DLD1 (cell line): ENCODE measurements around the gene DDX31.

Source experiments
- in situ Hi-C: cut with HindIII; loops from 2 replicates; pipeline ENCODE4 v1.10.0; 2017; ENCODE audit warnings: low sequenced_read_pairs

Gene DDX31

DNA sequence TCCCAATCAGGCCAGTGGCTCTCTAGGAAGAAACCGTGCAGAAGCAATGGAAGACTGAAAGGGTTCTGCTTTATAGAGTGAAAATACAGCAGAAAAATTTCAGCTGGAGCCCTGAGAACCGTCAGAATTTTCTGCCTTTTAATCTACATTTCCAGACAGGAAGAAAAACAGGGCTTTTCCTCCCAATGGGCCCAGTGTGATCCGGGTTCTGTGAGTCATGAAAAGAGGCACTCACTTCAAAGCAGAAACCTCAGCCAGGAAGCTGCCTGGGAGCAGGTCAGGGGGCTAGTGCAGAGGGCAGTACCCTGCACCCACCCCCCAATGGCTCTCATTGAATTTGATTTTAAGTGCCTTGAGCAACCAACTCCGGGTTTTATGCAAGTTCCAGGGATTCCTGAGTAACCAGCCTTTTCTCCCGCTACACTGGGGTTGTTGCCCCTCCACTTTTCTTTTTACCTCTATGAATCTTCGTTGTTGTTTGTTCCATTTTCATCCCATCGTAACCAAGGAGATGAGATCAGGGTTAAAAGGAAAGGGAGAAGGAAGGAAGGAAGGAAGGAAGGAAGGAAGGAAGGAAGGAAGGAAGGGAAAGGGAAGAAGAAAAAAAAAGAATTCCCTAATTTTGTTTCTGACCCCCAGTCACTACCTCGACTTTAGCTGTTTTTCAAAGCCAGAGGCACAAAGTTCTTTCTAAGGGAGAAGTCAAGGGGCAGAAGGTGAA is 86.0 kb downstream of the DDX31 start:
- in situ Hi-C loops: no loop called here

DNA sequence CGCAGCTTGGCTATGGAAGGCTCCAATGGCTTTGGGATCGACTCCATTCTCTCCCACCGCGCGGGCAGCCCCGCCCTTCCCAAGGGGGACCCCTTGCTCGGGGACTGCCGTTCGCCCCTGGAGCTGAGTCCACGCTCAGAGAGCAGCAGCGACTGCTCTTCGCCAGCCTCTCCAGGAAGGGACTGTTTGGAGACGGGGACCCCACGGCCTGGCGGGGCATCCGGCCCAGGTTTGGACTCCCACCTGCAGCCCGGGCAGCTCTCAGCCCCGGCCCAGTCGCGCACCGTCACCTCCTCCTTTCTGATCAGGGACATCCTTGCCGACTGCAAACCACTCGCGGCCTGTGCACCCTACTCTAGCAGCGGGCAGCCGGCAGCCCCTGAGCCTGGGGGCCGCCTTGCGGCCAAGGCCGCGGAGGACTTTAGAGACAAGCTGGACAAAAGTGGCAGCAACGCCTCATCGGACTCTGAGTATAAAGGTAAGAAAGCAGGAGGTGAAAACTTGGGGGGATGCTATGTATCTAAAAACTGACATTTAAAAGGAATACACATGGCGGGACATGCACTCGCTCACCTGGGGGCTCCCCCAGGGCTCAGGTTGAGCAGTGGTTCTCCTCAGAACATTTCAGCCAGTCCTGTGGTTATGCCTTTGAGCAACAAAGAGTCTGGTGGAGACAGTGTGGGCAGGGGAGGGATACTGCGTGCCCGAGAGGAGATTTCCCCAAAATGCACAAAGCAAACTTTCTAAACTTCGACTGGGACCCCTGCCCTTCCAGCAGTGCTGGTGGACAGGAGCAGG is 86.8 kb downstream of the DDX31 start:
- in situ Hi-C loops: no loop called here

DNA sequence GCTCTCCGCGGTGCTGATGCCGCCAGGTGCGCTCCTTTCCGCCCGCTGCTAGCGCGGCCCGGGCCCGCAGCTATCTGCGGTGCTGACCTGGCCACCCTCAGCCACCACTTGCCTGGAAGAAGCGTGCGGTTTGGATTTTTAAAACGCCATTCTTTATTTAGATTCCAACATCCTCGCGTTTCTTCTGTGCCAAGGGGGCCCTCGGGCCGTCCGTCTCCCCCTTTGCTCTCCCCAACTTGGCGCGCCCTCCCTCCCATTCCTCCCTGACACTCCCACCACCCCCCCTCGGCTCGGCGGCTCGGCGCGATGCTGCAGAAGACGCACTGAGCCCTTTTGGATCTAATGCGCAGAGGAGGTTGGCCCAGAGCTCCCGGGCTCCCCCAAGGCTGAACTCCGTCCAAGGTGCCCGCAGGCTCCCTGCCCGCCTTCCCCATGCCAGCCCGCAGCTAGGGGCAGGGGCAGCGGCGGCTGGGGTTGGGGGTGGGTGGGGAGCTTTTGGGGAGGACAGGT is 87.5 kb downstream of the DDX31 start, which contains the start of gene BARHL1:
Gene BARHL1 (plus strand): TSS at position 331 of the 510 bp plus-strand sequence. CDS start 192 bp downstream, outside the sequence.
- in situ Hi-C loops: no loop called here

DNA sequence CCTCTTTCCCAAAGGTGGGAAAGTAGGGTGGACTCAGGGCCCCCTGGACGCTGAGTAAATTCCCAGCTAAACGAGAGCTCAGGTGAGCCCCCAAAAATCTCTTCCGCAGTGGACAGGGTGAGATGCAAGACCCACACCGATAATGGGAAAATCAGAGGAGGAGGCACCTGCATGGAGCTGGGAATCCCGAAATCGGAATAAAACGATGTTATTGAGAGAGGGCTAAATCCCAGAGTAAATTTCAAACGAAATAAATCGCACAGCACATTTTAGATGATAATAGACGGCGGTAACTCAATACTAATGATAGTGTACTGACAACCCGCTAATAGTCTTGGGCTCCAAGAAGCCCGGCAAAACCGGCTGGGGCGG is 90.4 kb downstream of the DDX31 start:
- in situ Hi-C loops: no loop called here

DNA sequence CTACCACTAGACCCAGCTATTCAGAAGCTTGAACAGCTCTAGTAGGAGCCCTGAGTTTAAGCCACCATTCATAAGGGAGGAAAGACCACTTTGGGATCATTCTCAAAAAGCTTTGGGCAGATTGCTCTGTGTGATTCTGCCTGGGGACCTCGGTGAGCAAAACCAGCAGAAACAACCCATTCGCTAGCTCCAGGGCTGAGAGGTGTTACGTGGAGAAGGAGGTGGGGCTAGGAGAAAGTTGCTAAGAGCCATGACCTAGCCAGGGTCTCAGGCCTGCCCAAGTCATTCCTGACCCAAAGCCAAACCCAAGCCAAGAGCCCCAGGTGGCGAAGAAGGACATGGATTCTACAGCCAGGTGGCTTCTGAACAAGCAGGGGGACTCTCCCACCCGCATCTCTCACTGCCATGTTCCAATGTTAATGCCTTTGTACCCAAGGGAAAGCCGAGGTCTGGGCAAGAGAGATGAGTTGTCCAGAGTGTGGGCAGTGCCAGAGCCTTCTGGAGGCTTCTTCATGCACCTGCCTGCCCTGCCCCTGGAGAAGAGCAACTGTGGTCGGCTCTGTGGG is 91.3 kb downstream of the DDX31 start:
- in situ Hi-C loops: no loop called here

DNA sequence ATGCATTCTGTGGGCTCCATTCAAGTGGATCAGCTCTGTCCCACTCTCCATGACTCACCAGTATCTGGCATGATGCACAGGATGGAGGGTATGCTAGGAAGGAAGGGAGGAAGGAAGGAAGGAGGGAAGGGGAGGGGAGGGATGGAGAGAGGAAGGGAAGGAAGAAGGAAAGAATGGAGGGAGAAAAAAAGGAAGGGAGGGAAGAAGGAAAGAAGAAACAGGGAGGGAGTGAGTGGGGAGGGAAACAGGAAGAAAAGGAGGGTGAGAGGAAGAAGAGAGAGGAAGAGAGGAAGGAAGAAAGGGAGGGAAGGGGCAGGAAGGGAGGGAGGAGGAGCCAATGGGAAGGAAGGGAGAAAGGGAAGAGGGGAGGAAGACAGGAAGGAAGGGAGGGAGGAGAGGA is 92.7 kb downstream of the DDX31 start:
- in situ Hi-C loops: no loop called here

DNA sequence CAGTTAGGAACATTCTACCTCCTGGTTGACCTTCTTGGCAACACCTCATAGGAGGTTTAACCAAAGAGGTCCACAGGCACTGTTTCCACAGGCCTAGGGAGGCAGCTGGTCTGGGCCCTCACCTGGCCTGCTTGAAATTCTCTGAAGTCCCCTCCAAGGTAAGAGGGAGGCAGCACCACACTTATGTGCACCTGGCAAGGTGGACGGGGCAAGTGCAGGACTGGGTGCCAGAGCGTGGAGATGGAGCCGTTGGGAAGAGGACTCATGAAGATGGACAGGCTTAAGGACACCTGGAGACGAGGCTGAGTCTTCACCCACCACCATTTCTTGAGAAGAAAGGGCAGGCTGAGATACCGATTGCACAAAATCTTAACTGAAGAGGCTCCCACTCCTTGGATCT is 94.0 kb downstream of the DDX31 start:
- in situ Hi-C loops: no loop called here

DNA sequence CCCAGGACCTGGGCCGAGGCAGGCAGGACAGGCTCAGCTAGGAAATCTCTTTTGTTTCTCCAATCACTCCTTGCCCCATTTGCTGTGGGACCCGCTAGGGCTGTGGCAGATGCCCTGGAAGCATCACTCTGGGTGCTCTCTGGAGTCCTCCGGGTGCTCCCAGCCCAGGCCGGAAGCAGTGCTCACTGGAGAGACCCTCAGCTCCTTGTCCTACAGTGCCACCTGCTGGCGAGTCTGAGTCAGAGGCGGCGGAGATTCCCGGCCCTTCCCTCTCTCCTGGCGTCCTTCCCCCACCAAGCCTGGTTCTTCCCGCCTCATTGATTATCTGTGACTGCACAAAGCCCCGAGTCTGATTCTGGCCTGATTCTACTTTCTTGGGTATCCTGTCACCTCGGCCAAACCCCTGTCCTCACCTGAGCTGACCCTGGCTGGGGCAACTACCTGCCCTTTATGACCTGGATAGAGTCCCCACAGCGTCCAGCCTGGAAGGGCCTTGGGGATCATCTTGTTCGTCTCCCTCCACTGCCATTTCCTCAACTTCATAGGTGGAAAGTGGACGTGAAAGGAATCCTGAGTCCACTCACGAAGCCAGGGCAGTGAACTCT is 94.7 kb downstream of the DDX31 start:
- in situ Hi-C loops: no loop called here

DNA sequence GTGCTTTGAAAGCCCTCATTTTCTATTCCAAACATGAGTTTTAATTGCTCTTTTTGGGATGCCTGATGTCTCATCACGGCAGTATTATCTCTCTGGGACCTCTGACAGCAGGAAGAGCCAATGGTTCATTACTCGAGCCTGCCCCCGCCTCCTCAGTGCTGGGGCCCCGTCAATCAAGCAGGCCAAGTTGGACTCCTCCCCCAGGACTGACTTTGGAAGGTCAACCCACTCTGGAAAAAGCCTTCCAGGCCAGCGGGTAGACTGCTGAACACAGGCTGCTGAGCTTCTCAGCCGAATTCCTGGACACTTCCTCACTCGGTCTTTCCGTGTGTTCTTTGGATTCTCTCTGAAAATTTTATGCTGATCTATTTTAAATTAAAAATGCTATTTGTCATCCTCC is 96.9 kb downstream of the DDX31 start:
- in situ Hi-C loops: loop anchor here (25.0 kb wide), 1 partner anchor 161 kb away; the partner anchor contains the start of genes CFAP77 and TTF1

DNA sequence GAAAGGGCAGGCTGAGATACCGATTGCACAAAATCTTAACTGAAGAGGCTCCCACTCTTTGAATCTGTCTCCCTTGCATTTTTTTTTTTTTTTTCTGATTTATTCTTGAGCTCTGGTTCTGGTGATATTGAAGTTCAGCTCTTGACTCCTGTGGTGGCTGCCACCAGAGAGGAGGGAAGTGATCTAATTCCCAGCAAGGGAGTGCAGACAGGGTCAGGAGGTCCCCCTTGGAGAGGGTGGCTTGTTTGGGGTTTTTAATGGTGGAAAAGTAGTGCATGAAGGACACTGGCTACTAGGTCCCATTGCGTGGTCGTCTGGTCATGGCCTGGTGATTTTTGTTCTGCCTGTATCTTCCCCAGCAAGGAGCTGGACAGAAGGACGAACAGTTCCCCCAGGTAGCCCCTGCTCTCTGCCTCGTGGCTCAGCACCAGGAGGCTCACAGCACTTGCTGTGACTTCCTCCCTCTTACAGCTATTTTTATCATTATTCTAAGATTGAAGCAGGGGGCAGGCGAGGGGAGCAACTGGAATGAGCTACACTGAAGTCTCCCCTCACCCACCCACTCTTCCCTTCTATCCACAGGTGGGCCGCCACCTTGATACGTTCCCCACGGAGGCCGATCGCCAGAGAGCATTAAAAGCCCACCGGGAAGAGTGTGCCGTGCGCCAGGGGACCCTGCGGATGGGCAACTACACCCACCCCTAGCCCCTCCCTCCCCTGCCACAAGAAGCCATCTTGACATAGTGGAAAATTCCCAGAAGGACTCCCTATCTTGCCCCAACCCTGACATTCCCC is 97.8 kb downstream of the DDX31 start:
- in situ Hi-C loops: loop anchor here (25.0 kb wide), 1 partner anchor 160 kb away; the partner anchor contains the start of genes CFAP77 and TTF1

DNA sequence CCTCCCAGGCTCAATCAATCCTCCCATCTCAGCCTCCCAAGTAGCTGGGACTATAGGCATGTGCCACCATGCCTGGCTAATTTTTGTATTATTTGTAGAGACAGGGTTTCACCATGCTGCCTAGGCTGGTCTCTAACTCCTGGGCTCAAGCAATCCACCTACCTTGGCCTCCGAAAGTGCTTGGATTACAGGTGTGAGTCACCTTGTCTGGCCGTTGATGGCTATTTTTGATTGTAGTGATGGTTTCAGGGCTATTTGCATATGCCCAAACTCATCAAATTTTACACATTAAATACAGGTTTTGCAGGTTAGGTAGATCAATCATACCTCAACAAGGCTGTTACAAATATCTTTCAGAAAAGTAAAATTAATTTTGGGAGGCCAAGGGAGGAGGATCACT is 101.0 kb downstream of the DDX31 start:
- in situ Hi-C loops: loop anchor here (25.0 kb wide), 1 partner anchor 156 kb away; the partner anchor contains the start of genes CFAP77 and TTF1

DNA sequence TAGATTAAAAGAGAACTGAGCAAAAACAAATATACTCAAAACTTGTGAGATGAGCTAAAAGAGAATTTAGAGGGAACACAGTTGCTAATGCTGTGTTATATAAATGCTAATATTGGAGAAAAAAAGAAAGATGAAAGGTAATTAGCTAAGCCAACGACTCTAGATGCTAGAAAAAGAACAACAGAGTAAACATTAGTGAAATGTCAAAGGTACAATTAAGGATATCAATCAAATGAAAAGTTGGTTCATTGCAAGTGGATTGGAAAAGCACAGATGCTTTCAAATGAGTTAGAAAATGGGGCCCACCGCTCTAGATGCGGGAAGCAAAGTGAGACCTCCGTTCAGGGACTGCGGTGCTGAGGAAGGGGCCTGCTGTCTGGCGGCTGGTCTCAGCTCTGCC is 105.3 kb downstream of the DDX31 start:
- in situ Hi-C loops: loop anchor here (25.0 kb wide), 1 partner anchor 152 kb away; the partner anchor contains the start of genes CFAP77 and TTF1

DNA sequence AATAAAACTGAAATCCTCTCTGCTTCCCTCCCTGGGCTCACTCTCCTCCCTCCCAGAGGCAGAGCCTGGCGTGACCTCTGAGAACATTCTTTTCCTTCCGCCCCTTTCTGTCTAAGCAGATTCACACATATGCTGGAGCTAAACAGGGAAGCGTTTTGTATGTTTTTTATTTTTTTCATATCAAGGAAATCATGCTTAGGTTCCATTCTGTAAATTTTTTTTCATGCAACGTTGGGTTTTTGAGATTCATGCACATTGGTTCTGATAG is 107.5 kb downstream of the DDX31 start:
- in situ Hi-C loops: loop anchor here (25.0 kb wide), 1 partner anchor 150 kb away; the partner anchor contains the start of genes CFAP77 and TTF1

DNA sequence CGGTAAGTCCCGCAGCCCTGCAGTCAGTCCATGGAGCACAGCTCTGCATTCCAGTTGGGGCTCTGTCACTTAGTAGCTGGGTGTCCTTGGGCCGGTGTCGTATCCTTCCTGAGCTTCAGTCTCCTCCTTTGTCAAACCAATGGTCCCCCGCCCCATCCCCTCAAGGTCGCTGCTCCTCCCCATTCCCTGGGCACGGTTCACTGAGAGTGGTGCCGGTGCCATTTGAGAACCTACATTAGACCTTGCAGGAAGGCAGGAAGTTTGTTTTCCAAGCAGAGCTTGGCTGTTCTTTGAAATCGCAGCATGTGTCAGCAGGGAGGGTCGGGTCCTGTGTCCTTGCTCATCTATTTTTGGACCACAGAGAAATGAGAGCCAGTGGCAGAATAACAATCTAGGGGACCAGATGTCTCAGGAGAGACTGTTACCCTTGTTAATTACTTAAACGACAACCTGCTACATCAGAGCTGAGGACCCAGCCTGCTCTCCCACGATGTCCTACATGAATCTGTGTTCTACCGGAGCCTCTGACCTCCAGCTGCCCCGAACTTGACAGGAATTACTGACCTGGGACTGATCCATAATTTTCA is 109.1 kb downstream of the DDX31 start:
- in situ Hi-C loops: loop anchor here (25.0 kb wide), 1 partner anchor 148 kb away; the partner anchor contains the start of genes CFAP77 and TTF1

DNA sequence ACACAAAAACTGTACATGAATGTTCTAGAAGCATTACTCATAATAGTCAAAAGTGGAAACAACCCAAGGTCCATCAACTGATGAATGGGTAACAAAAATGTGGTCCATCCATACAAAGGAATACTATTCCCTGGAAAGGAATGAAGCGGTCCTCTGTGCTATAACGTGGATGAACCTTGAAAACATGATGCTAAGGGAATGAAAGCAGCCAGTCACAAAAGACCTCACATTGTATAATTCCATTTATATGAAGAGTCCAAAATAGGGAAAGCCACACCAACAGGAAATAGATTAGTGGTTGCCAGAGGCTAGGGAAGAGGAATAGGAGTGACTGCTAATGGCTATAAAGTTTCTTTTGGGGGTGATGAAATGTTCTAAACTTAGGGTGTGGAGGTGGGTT is 110.1 kb downstream of the DDX31 start:
- in situ Hi-C loops: loop anchor here (25.0 kb wide), 1 partner anchor 147 kb away; the partner anchor contains the start of genes CFAP77 and TTF1

DNA sequence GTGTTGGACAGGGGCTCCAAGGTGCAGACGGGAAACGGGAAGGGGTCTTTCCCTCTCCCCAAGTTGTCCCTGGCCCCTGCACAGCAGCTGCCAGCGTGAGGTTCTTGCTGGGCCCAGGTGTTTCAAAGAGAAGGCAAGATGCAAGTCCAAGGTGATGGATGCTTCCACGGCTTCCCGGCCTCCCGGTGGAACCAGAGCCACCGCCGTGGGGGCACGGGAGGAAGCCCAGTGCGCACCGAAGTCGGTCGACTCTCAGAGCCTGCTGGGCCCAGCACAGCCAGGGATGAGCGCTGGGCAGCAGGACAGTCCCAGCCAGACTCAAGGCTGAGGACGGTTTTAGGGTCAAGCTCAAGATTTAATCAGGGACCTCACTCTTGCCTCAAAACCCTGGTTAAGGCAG is 112.6 kb downstream of the DDX31 start:
- in situ Hi-C loops: loop anchor here (25.0 kb wide), 1 partner anchor 145 kb away; the partner anchor contains the start of genes CFAP77 and TTF1

DNA sequence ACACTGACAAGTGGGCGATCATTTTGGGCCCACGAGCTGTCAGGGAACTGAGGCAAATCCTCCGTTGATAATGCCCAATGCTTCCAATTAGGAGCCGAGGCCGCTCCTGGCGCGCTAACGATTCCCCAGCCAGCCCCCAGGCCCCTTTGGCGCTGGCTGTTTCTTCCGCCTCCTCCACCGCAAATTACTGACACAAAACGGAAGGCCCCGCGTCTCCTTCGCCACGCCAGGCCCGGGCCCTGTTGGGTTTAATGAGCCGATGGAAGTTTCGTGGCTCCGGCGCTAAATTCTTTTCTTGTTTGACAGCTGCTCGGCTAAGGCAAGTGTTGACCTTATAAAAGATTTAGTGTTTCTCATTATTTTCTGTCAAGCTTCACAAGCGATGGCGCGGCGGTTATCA is 113.1 kb downstream of the DDX31 start:
- in situ Hi-C loops: loop anchor here (25.0 kb wide), 1 partner anchor 144 kb away; the partner anchor contains the start of genes CFAP77 and TTF1

DNA sequence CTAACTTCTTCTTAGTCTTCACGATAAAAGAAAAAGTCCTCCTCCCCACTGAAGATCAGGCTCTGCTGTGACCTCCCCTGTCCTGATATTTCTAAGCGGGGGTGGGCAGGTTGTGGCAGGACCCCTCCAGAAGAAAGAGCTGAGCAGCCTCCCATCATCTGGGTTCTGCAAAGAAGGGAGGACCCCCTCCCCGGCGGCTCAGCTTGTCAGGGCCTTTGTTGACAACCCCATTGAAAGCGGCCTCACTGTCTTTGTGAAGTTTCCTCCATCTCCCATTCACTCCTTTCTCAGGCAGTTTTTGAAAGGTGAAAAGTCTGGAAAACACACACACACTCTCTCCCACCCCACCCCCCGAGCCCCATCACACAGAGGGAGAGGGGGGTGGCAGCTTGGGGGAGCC is 113.5 kb downstream of the DDX31 start:
- in situ Hi-C loops: loop anchor here (25.0 kb wide), 1 partner anchor 144 kb away; the partner anchor contains the start of genes CFAP77 and TTF1

DNA sequence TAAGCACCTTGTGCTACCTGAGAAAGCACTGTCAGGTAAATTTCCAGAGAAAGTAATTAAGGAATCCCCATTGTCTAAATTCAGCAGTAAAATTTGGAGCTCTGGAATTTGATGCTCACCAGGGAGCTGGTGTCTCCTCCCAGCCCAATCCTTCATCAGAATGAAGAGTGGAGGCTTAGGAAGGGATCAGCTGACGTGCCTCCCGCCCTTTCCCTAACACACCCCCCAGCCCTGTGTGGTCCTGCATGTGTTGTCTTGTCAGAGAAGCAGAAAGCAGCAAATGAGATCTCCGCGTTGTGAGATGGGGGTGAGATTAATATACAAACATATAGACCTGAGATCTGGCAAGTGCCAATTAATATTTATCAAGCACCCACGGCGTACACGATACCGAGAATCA is 114.3 kb downstream of the DDX31 start:
- in situ Hi-C loops: loop anchor here (25.0 kb wide), 1 partner anchor 143 kb away; the partner anchor contains the start of genes CFAP77 and TTF1
